Measurements from ENCODE around the gene PSMD1. TPM values are rescaled to one million over a fixed set of nuclear protein-coding genes. Genes with fewer than 3 reads are reported as not detected.
"Not testable (repeated sequence)": the region's sequence is repeated elsewhere in the genome, so short reads cannot be mapped to it uniquely, and the experiment has no call there.

The PSMD1 gene
- total and polyA plus RNA-seq, 2 donors: 43.9 to 81.7 TPM

- Histone ChIP-seq H3K36me3 (ENCODE audit: insufficient read depth) (peaks cover 2% of the 10 kb centered on the region), H3K4me1 (ENCODE audit: insufficient read depth) (no peaks in the 10 kb centered on the region), H3K4me3 (ENCODE audit: low read depth, low read length) (peak overlapping the region; percentile 97), H3K27ac (ENCODE audit: low read depth) (no peak overlapping the region)
- 4% methylated on average over 10 of the region's 10 CpGs for whole genome bisulfite sequencing
- DNase-seq (ENCODE audit: extremely low spot score): no peak
These were observed 923 bp downstream of the PSMD1 start for GRCh38 chr2:231057590-231057989.

GRCh38 chr2:231058761-231059550 is 2.3 kb downstream of the PSMD1 start:
- Histone ChIP-seq H3K4me1 (ENCODE audit: insufficient read depth) (no peaks in the 10 kb centered on the region), H3K4me3 (ENCODE audit: low read depth, low read length) (no peak overlapping the region), H3K36me3 (ENCODE audit: insufficient read depth) (peaks cover 2% of the 10 kb centered on the region), H3K27ac (ENCODE audit: low read depth) (no peak overlapping the region)
- no peak for DNase-seq (ENCODE audit: extremely low spot score)
- WGBS: 84% methylated on average over 4 of the region's 4 CpGs

GRCh38 chr2:231059756-231060155 is 3.1 kb downstream of the PSMD1 start:
- no peak overlapping the region for H3K27ac ChIP-seq (ENCODE audit: low read depth)
- no peak for DNase-seq (ENCODE audit: extremely low spot score)
- peaks cover 3% of the 10 kb centered on the region for H3K36me3 ChIP-seq (ENCODE audit: insufficient read depth)
- H3K4me1 ChIP-seq (ENCODE audit: insufficient read depth): no peaks in the 10 kb centered on the region
- H3K4me3 ChIP-seq (ENCODE audit: low read depth, low read length): no peak overlapping the region
- 82% methylated on average over 2 of the region's 2 CpGs for WGBS

GRCh38 chr2:231062776-231063175 is 6.1 kb downstream of the PSMD1 start:
- Histone ChIP-seq H3K36me3 (ENCODE audit: insufficient read depth) (peaks cover 5% of the 10 kb centered on the region), H3K4me1 (ENCODE audit: insufficient read depth) (no peaks in the 10 kb centered on the region), H3K27ac (ENCODE audit: low read depth) (no peak overlapping the region), H3K4me3 (ENCODE audit: low read depth, low read length) (no peak overlapping the region)
- no peak for DNase-seq (ENCODE audit: extremely low spot score)
- WGBS: 86% methylated on average over 3 of the region's 3 CpGs

GRCh38 chr2:231063347-231063746 is 6.7 kb downstream of the PSMD1 start:
- H3K36me3 ChIP-seq (ENCODE audit: insufficient read depth): peaks cover 5% of the 10 kb centered on the region
- DNase-seq (ENCODE audit: extremely low spot score): no peak
- no peak overlapping the region for H3K4me3 ChIP-seq (ENCODE audit: low read depth, low read length)
- H3K27ac ChIP-seq (ENCODE audit: low read depth): no peak overlapping the region
- no peaks in the 10 kb centered on the region for H3K4me1 ChIP-seq (ENCODE audit: insufficient read depth)
- 99% methylated on average over 1 of the region's 1 CpG for WGBS

DNA sequence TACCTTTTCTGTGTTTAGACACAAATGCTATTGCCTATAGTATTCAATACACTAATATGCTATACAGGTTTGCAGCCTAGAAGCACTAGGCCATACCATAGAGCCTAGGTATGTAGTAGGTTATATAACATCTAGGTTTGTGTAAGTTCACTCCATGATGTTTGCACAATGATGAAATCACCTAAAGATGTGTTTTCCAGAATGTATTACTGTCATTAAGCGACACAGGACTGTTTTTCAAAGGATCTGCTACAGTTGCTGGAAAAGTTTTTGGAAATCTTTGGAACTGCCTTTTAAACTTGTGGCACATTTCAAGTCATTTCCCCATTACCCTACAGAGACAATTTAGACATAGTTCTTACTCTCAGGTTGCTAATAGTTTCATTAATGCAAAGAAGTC is 9.3 kb downstream of the PSMD1 start:
- no peak for DNase-seq (ENCODE audit: extremely low spot score)
- Histone ChIP-seq H3K36me3 (ENCODE audit: insufficient read depth) (peaks cover 5% of the 10 kb centered on the region), H3K4me1 (ENCODE audit: insufficient read depth) (no peaks in the 10 kb centered on the region), H3K4me3 (ENCODE audit: low read depth, low read length) (no peak overlapping the region), H3K27ac (ENCODE audit: low read depth) (no peak overlapping the region)
- 93% methylated on average over 1 of the region's 1 CpG for WGBS

GRCh38 chr2:231067531-231067930 is 10.9 kb downstream of the PSMD1 start:
- not testable (repeated sequence) for H3K36me3 ChIP-seq (ENCODE audit: insufficient read depth); H3K4me1 ChIP-seq (ENCODE audit: insufficient read depth); H3K4me3 ChIP-seq (ENCODE audit: low read depth, low read length); DNase-seq (ENCODE audit: extremely low spot score); H3K27ac ChIP-seq (ENCODE audit: low read depth)
- 92% methylated on average over 8 of the region's 8 CpGs for WGBS

DNA sequence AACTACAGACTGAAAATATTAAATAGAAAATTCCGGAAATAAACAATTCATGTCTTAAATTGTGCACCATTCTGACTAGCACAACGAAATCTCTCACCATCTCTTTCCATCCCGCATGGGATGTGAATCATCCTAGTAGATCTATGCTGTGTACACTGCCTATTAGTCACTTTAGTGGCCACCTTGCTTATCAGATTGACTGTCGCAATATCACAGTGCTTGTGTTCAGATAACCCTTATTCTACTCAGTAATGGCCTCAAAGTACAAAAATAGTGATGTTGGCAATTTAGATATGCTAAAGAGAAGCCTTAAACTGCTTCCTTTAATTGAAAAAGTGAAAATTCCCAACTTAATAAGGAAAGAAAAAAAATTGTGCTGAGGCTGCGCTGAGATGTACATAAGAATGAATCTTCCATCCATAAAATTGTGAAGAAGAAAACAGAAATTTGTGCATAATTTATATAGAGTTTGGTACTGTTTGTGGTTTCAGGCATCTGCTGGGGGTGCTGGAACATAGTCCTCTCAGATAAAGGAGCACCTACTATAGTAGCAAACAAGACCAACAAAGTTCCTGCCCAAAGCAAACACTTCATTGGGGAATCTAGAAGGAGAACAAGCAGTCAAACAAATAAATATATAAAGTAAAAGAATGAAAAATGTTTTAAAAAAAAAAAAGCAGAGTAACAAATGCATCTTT is 12.0 kb downstream of the PSMD1 start:
- peaks cover 3% of the 10 kb centered on the region for H3K36me3 ChIP-seq (ENCODE audit: insufficient read depth)
- H3K4me1 ChIP-seq (ENCODE audit: insufficient read depth): no peaks in the 10 kb centered on the region
- H3K4me3 ChIP-seq (ENCODE audit: low read depth, low read length): no peak overlapping the region
- no peak for DNase-seq (ENCODE audit: extremely low spot score)
- WGBS: 90% methylated on average over 5 of the region's 5 CpGs
- no peak overlapping the region for H3K27ac ChIP-seq (ENCODE audit: low read depth)

- Histone ChIP-seq H3K36me3 (ENCODE audit: insufficient read depth) (peaks cover 3% of the 10 kb centered on the region), H3K4me3 (ENCODE audit: low read depth, low read length) (no peak overlapping the region), H3K27ac (ENCODE audit: low read depth) (no peak overlapping the region), H3K4me1 (ENCODE audit: insufficient read depth) (no peaks in the 10 kb centered on the region)
- WGBS: 82% methylated on average over 1 of the region's 1 CpG
- DNase-seq (ENCODE audit: extremely low spot score): no peak
These were observed 12.8 kb downstream of the PSMD1 start for GRCh38 chr2:231069379-231070054.

DNA sequence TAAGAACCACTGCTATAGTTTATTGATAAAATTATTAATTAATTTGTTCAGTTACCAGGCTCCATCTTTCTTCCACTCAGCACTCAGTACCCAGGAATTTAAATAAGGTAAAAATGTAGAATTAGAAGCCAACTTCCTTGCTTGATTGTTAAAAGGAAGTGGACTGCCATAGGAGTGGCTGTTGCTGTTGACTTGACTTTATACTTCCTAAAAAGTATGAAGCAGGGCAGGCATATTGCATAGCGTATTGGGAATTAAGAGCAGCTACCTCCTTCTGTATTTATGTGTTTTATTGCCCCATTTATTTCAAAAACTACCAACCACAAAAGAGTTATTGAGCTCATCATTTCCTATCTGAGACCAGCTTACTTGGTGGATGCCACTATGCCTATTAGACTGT is 27.9 kb downstream of the PSMD1 start:
- Histone ChIP-seq H3K36me3 (ENCODE audit: insufficient read depth) (peaks cover 7% of the 10 kb centered on the region), H3K27ac (ENCODE audit: low read depth) (no peak overlapping the region), H3K4me1 (ENCODE audit: insufficient read depth) (no peaks in the 10 kb centered on the region), H3K4me3 (ENCODE audit: low read depth, low read length) (no peak overlapping the region)
- no peak for DNase-seq (ENCODE audit: extremely low spot score)
- WGBS: 92% methylated on average over 1 of the region's 1 CpG

DNA sequence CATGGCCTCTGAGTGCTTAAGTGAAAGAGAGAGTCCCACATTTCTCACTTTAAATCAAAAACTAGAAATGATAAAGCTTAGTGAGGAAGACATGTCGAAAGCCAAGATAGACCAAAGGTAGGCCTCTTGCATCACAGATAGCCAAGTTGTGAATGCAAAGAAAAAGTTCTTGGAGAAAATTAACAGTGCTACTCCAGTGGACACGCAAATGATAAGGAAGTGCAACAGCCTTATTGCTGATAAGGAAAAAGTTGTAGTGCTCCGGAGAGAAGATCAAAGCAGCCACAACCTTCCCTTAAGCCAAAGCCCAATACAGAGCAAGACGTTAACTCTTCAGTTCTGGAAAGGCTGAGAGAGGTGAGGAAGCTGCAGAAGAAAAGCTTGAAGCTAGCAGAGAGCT is 32.1 kb downstream of the PSMD1 start:
- Histone ChIP-seq H3K27ac (ENCODE audit: low read depth) (no peak overlapping the region), H3K4me3 (ENCODE audit: low read depth, low read length) (no peak overlapping the region), H3K36me3 (ENCODE audit: insufficient read depth) (peaks cover 4% of the 10 kb centered on the region), H3K4me1 (ENCODE audit: insufficient read depth) (no peaks in the 10 kb centered on the region)
- 68% methylated on average over 4 of the region's 4 CpGs for WGBS
- DNase-seq (ENCODE audit: extremely low spot score): no peak

GRCh38 chr2:231093933-231094332 is 37.3 kb downstream of the PSMD1 start:
- H3K4me1 ChIP-seq (ENCODE audit: insufficient read depth): no peaks in the 10 kb centered on the region
- H3K4me3 ChIP-seq (ENCODE audit: low read depth, low read length): no peak overlapping the region
- peaks cover 2% of the 10 kb centered on the region for H3K36me3 ChIP-seq (ENCODE audit: insufficient read depth)
- 84% methylated on average over 5 of the region's 5 CpGs for WGBS
- no peak overlapping the region for H3K27ac ChIP-seq (ENCODE audit: low read depth)
- DNase-seq (ENCODE audit: extremely low spot score): no peak

GRCh38 chr2:231094736-231095346 is 38.2 kb downstream of the PSMD1 start:
- Histone ChIP-seq H3K4me3 (ENCODE audit: low read depth, low read length) (no peak overlapping the region), H3K27ac (ENCODE audit: low read depth) (no peak overlapping the region), H3K4me1 (ENCODE audit: insufficient read depth) (no peaks in the 10 kb centered on the region), H3K36me3 (ENCODE audit: insufficient read depth) (peaks cover 2% of the 10 kb centered on the region)
- WGBS: 81% methylated on average over 4 of the region's 4 CpGs
- no peak for DNase-seq (ENCODE audit: extremely low spot score)

Measured in urinary bladder (tissue), 4 donors.